Measurements from ENCODE around the gene RACK1.

RACK1 gene

DNA sequence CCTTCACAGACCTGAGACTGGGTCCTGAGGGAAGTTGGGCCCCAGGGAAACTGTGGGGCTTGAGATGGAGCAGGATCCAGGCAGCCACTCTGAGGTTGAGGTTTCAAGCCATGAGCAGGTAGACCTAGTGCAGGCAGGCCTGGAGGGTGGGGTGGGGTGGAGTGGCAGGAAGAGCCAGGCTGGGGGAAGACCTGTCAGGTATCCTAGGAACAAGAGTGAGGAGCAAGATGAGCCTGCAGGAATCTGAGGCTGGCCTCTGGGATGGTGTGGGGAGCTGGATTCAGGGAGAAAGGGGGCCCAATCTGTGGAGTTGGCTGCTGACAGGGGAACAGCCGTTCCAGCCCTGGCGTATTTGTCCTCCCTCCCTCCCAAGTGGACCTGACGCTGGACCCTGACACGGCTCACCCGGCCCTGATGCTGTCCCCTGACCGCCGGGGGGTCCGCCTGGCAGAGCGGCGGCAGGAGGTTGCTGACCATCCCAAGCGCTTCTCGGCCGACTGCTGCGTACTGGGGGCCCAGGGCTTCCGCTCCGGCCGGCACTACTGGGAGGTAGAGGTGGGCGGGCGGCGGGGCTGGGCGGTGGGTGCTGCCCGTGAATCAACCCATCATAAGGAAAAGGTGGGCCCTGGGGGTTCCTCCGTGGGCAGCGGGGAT is 9.8 kb downstream of the RACK1 start:
- no peak for DNase-seq (ENCODE audit: low read depth in 2 of 2)

DNA sequence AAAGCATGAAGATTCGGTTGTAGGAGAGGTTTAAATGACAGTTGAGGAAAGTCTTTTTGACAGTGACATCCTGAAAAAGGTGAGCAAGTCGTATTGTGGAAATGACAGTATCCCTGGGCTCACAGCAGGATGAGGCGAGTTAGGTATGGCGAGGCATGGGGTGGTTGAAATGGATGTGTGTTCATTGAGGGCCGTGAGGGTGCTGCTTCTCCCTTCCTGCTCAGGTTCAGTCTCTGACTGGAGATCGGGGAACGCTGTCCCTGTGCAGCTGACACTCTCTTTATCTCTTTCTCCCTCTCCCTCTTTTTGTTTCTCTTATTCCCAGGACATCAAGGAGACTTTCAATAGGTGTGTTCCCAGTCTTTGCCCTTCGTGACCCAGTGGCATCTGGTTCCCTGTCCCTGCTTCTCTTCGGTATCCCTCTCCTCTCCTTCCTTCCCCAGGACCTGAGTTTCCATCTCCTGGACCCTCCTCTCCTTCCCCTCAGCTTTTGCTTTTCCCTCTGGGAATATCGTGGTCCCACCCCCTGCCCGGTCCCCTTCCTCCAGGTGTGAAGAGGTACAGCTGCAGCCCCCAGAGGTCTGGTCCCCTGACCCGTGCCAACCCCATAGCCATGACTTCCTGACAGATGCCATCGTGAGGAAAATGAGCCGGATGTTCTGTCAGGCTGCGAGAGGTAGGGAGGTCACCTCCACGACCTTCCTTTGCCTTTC is 10.5 kb downstream of the RACK1 start:
- DNase-seq (ENCODE audit: low read depth in 2 of 2): no peak

DNA sequence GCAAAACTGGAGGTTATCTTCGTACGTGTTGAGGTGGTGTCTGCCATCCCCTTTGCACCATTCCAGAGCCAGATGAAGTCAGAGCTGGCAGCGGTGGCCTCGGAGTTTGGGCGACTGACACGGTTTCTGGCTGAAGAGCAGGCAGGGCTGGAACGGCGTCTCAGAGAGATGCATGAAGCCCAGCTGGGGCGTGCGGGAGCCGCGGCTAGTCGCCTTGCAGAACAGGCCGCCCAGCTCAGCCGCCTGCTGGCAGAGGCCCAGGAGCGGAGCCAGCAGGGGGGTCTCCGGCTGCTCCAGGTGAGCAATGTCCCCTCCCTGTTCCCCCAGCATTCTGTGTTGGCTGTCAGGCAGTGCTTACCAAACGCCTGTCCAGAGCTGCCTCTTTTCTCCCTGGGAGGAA is 11.1 kb downstream of the RACK1 start:
- DNase-seq (ENCODE audit: low read depth in 2 of 2): no peak

DNA sequence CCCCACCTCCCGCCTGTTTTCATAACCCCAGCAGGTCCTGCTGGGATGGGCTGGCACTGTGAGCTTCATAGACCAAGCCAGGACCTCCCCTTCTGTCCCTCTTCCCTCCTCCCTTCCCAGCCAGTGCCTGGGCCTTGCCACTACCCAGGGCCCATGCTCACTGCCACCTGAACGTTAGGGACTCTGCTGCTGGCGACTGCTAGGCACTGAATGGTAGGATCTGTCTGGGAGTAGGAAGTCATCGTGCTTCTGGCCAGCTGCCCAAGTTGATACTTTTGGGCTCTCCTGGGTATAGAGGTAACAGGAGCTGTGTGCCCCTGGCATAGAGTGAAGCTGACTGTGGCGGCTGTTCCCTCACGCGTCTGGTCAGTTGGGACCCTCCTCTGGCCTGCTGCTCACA is 12.3 kb downstream of the RACK1 start:
- DNase-seq (ENCODE audit: low read depth in 2 of 2): no peak

DNA sequence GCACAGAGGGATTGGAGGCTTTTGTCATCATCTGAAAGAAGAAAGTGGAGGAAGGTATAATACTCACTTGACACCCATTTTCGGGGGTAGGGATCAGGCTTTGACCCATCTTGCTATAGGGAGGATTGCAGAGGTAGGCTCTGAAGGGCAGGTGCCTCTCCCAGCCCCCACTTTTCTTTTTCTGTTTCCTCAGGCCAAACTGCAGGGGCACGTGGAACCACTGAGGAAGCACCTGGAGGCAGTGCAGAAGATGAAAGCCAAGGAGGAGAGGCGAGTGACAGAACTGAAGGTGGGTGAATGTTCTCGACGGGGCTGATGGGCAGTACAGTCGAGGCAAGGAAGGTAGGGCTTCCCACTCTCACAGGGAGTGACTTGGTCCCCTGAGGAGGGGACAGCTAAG is 13.2 kb downstream of the RACK1 start:
- no peak for DNase-seq (ENCODE audit: low read depth in 2 of 2)

DNA sequence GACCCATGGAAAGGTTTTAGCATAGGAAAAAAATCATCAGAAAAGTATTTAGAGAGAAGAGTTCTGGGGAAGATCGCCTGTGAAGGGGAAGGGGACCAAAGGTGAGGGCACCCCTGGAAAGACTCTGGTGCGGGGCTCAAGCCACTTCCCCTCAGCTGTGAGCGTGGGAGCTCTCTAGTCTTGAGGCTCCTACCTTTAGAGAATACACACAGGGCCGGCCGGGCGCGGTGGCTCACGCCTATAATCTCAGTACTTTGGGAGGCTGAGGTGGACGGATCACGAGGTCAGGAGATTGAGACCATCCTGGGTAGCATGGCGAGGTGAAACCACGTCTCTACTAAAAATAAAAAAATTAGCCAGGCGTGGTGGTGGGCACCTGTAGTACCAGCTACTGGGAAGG is 13.7 kb downstream of the RACK1 start:
- DNase-seq (ENCODE audit: low read depth in 2 of 2): no peak

DNA sequence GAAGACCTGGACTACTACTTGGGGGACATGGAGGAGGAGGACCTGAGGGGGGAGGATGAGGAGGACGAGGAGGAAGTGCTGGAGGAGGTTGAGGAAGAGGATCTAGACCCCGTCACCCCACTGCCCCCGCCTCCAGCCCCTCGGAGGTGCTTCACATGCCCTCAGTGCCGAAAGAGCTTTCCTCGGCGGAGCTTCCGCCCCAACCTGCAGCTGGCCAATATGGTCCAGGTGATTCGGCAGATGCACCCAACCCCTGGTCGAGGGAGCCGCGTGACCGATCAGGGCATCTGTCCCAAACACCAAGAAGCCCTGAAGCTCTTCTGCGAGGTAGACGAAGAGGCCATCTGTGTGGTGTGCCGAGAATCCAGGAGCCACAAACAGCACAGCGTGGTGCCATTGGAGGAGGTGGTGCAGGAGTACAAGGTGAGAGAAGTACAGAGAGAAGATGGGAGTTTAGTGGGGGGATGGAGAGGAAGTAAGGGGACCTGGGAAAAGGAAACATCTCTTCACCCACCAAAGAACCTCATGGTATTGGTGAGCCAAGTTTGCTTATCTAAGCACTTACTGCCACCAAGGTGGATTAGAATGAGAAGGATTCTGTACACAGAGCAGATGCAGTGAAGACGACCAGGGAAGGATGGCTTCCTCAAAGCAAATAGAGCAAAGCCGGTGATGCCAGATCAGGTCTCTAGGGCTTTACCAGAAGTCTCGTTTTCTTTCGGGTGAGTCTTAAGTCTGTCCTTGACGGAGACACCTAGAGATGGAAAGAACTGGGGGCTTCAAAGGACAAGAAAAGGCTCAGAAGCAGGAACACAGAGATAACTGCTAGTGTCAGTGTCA is 19.1 kb downstream of the RACK1 start:
- no peak for DNase-seq (ENCODE audit: low read depth in 2 of 2)

DNA sequence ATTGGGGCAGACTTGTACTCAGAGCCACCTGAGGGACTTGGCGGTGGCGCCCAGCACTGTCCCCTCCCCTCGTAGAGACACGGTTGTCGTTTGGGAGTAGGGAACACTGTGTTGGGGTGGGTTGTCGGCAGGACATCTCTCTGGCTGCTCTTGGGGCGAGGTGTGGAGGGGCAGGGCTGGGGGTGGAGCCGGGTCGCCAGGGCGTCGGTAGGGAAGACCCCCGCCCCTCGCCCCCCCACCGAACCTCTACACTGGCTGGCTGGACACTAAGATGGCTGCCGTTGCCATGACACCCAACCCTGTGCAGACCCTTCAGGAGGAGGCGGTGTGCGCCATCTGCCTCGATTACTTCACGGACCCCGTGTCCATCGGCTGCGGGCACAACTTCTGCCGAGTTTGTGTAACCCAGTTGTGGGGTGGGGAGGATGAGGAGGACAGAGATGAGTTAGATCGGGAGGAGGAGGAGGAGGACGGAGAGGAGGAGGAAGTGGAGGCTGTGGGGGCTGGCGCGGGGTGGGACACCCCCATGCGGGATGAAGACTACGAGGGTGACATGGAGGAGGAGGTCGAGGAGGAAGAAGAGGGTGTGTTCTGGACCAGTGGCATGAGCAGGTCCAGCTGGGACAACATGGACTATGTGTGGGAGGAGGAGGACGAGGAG is 19.8 kb downstream of the RACK1 start:
- no peak for DNase-seq (ENCODE audit: low read depth in 2 of 2)

DNA sequence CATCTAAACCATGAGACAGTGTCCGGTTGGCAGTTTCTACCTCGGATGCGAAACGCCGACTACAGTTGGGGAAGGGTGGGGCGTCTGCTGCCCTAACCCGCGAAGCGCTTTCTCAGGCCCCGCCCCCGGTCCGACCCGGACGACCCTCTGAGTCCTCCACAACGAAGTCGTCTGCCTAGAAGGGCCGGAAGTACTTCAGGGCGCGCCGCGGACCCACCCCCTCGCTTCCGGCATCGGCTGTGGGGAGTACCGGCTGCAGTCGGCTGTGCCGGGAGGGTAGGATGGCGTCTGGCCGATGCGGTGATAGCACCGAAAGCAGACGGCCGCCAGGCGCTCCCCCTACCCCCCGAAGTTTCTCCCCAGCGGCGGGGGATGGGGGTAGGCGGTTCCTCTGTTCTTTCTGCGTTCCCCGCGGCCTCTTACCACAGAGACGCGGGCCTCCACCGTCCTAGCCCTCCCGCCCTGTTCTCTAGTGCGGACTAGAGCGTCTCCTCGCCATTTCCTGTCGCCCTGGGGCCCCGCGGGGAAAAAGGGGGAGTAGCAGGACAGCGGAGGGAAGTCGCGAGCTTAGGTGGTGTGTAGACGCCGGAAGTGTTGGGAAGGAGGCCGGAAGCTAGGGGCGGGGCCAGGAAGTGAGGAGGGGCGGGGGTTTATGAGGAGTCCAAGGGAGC is 20.5 kb downstream of the RACK1 start, which contains the start of gene TRIM41:
Gene TRIM41, plus strand, starts transcription at position 224 of the 671 bp plus-strand sequence. CDS start 719 bp downstream, outside the sequence.
- peak; percentile 98 to 99 for DNase-seq (ENCODE audit: low read depth in 2 of 2)

DNA sequence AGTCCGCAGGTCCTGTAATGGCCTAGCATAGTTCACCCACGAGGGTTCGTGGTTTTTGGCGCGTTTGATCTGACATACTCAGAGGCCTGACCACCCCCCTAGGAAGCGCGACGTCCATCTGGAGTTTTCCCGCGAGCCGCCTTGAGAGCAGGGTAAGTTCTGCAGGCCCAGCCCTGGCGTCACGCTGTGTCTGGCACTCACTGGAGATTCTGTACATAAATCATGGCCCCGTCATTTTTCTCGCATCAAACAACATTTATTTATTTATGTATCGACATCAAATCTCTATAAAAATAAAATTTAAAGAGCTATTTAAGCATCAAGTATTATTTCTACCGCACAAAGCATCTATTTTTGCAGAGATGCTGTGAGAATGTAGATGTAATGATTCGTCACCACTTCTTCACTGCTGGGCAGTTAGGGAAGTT is 21.1 kb downstream of the RACK1 start:
- DNase-seq (ENCODE audit: low read depth in 2 of 2): no peak

DNA sequence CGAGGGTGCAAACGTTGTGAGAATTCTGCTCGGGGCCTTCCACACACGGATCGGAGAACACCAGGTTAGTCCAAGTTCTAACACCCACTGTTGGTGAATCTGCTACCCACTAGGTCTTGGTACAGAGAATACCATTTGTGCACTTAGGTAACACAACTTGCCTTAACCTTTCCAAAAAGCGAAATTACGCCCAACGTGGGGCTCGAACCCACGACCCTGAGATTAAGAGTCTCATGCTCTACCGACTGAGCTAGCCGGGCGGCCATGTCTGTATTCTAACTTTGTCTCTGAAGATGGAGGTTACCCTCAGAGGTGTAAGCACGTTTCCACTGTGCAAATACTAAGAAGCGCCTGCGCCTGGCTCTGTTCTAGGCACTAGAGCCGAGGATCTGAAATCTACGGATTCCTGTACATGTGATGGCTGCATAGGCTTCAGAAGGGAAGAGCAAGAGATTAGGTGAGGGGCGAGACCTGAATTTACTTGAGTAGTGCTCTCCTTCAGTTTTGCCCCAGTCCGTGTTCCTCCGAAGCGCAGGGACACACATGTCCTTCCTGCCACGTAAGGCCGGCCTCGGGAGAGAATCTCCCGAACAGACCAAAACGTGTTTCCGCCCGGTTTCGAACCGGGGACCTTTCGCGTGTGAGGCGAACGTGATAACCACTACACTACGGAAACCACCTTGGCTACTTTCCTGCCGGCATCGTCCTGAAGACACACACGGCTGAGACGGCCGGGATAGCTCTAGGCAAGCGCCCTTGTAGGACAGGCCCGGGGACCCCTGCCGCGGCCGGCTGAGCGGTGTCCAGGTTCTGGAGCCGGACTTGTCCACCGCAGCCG is 21.7 kb downstream of the RACK1 start:
- DNase-seq (ENCODE audit: low read depth in 2 of 2): peak; percentile 90 to 97

DNA sequence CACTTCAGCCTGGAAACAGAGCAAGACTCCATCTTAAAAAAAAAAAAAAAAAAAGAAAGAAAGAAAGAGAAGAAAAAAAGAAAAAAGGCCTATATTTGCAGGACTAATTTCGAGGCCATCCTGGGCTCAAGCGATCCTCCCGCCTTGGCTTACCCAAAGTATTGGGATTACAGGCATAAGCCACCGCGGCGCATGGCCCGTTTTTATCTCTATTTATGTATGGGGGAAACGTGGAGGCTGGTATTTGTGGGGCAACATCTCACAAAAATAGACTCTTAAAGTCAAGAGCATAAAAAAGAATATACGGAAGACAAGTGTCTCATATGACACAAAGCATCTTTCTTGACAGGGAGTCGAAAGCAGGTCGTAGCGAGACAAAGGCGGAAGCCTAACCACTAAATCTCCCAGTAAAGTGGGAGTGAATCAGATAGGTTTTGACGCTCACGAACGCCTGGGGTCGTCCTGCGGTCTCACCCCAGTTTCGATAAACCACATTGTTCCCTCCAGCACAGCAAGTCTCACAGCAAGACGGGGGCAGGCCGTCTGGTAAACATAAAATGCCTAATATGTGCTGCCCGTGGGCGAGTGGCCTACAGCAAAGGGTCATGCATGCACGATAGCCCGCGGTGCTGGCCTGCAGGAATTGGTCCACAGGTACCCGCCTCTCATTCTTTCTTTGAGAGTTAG is 22.5 kb downstream of the RACK1 start:
- DNase-seq (ENCODE audit: low read depth in 2 of 2): no peak

DNA sequence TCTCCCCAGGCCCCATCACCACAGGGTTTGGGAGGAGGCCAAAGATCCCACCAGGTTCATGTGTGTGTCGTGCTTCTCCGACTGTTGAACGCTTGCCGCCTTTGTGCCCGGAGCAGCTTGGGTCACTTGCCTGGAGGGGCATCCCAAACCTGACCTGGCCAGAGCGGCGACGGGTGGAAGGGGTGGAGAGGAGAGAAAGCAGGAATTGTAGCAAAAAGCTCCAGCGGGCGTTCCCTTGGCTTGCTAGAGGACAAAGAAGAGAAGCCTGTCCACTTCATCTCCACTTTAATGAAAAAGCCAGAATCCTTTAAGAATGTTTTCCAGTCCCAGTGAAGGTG is 23.6 kb downstream of the RACK1 start:
- no peak for DNase-seq (ENCODE audit: low read depth in 2 of 2)

DNA sequence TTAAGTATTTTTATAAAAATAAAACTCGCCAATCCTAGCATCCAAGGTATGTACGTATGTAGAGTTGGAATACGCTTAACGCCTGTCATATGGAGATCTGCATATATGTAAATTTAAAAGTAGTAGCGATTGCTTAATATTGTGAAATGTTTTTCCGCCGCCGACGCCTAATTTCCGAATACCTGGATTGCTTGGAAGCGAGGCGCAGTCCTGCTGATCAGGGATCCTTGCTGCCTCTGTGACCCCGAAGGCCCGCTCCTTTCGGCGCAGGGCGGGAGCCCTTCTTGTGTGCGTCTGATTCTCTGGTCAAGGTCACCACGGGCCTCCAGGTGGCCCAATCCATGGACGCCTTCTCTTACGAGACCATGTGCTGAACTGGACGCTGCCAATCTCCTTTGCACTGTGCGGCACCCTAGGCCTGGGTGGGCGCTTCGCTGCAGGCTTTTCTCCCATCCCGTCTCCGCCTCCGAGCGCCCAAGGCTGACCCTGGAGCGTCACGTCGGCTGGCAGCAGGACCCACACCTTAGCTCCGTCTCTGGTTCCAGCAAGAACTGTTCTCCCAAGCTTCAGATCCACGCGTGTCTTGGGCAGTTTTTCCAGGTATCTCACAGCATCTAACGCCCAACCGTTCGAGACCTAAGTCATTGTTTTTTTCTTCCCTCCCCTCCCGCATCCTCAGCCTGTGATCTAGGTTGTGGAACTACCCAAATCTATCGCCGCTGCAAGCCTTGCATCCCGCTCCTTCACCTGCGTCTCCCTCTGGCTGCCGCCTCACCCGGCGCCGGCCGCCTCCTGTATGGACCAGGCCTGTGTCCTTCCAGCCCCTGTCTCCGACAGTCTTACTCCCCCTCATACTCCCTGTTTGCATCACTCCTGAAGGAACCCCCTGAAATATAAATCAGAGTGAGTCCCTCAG is 24.2 kb downstream of the RACK1 start:
- no peak for DNase-seq (ENCODE audit: low read depth in 2 of 2)

DNA sequence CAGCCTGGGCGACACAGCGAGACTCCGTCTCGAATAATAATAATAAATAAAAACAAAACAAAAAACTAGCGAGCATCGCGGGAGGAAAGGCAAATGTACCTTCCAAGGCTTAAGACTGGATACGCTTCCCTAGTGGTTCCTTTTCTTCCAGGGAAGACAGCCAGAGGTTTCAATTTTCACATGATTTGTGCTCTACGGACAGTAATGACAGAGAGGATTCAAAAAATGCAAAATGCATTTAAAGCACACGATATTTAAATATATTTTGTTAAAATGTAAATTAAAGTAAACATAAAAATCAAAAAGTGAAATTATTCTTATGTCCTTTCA is 24.9 kb downstream of the RACK1 start:
- no peak for DNase-seq (ENCODE audit: low read depth in 2 of 2)

DNA sequence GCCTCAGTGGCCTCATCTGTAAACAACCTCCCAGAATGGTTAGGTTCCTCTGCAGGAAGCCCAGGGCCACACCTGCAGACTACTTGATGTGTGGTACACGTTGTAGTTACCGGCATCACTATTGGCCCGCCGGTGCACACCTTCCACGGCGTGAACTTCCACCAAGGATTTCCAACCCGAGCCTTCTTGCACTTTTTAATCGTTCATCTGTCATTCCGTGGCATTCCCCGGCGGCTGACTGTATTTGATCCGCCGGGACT is 26.0 kb downstream of the RACK1 start:
- no peak for DNase-seq (ENCODE audit: low read depth in 2 of 2)

DNA sequence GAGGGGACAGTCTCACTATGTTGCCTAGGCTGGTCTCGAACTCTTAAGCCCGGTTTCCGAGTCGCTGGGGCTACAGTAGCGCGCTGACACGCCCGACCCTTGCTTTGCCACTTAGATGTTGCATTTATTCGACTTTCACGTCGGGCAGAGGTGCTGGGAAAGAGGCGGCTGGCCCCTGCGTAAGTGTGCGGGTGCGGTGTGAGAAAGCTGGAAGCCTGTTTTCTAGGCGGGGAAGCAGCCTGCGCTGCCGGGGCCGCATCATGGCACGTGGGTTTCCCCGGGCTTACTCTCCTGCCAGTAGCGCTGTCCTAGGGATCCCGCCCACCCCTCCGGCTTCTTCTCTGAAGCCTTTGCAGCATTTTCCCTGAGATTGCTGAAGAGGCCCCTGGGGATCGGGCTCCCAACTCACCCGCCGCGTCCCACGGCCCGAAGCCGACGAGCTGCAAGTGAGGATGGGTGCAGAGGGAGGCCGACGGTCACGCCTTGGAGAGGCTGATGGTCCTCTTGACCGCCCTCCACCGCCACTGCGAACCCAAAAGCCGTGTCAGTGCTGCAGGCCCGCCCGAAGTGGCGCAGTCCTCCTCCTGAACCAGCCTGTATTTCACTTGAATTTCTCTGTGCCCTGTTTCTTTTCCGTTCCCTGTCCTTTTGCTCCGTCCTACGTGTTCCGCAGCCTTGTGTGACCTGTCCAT is 26.4 kb downstream of the RACK1 start:
- DNase-seq (ENCODE audit: low read depth in 2 of 2): no peak

DNA sequence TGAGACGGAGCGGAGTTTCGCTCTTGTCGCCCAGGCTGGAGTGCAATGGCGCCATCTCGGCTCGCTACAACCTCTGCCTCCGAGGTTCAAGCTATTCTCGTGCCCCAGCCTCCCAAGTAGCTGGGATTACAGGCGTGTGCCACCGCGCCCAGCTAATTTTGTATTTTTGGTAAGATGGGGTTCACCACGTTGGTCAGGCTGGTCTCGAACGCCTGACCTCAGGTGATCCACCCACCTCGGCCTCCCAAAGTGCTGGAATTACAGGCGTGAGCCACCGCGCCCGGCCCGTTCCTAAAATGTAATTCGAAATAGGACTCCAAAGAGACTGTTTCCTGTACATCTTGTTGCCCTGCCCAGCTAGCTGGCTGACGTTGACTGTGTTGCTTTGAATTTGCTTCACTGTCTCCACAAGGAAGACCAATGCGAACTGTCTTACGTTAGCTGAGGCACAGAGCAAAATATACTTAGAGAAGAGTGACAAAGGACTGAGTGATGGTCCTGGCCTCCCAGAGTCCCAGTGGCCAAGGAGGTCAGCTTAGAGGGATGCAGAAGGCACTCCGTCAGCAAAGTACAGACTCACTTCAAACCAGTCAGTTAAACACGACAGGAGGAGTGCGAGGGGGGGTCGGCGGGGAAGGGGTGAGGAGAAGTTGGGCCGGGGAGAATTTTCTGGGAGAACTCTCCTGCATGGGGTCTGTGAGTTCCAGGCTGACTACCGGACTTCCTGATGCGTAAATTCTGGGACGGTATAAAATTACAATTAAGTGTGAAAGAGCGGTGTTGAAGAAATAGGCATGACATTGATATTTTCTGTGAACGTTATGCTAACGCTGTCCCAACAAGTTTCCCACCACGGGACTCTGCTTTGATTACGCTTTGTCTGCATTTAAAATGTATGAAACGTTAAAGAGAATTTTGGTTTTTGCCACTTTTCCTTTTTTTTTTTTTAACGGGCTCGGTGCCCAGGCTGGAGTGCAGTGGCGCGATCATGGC is 27.4 kb downstream of the RACK1 start:
- DNase-seq (ENCODE audit: low read depth in 2 of 2): no peak

Data from stimulated activated CD8-positive, alpha-beta memory T cell treated with anti-CD3 and anti-CD28 coated beads, Interleukin-2, amount 100 ng/mL, for 48 hours (primary cell).